ENCODE measurements around the gene AKAP10. TPM values are rescaled to one million over a fixed set of nuclear protein-coding genes. Genes with fewer than 3 reads are reported as not detected.

The AKAP10 gene
- total and polyA plus RNA-seq, 2 of the 8 experiments (the other 6 are each of a cell fraction or from before 2014, with no cell fraction given): 13.3 to 27.0 TPM

- H2BK120ac ChIP-seq (replicated peaks; ENCODE audit: low read depth, low read length): no peak overlapping the region
- no peak overlapping the region; the same call in 1 of the 2 replicates for H2BK5ac ChIP-seq (ENCODE audit: low read depth, low read length)
- CTCF ChIA-PET (ENCODE audit: partially characterized antibody): no interaction called here
- TF ChIP-seq PHF8 (conservative IDR thresholded peaks at IDR 0.05; ENCODE audit: low read depth, low read length): no peak; the same call in 1 of the 2 replicates
- TF ChIP-seq RFX5 (IDR thresholded peaks at IDR 0.05; ENCODE audit: borderline replicate concordance, low read depth, low read length): no peak
- no peak for TF ChIP-seq CREB1 (IDR thresholded peaks at IDR 0.05)
- 0 out of 2 replicates have a peak, but pooled peaks have one; percentile 53 for TF ChIP-seq TBP (IDR thresholded peaks at IDR 0.05; ENCODE audit: low read depth, low read length)
- no peak for TF ChIP-seq JUN (IDR thresholded peaks at IDR 0.05; ENCODE audit: low read depth, low read length)
- peak; percentile 33; the same call in 1 of the 2 replicates for TF ChIP-seq TAF1 (IDR thresholded peaks at IDR 0.05; ENCODE audit: low read depth, low read length)
- TF ChIP-seq EGR1 (IDR thresholded peaks at IDR 0.05; ENCODE audit: borderline replicate concordance, low read depth, low read length): no peak
- no peak for TF ChIP-seq POLR2AphosphoS5 (IDR thresholded peaks at IDR 0.05; ENCODE audit: low read depth, low read length)
- TF ChIP-seq MAFK (IDR thresholded peaks at IDR 0.05; ENCODE audit: low read depth, low read length): no peak
- TF ChIP-seq TEAD4 (IDR thresholded peaks at IDR 0.05; ENCODE audit: low read depth, low read length): no peak
- no peak for TF ChIP-seq CHD2 (IDR thresholded peaks at IDR 0.05; ENCODE audit: low read length)
- TF ChIP-seq POLR2A (IDR thresholded peaks at IDR 0.05; ENCODE audit: control extremely low read depth in 1 of 2, low read depth in 2 of 2, low read length in 2 of 2): no peak; a peak in 1 of 3 replicates
- 0 out of 2 replicates have a peak, but pooled peaks have one; percentile 8 for TF ChIP-seq YY1 (IDR thresholded peaks at IDR 0.05; ENCODE audit: low read depth, low read length)
- no peak for TF ChIP-seq HDAC6 (IDR thresholded peaks at IDR 0.05; ENCODE audit: low read depth, low read length)
- TF ChIP-seq NANOG (IDR thresholded peaks at IDR 0.05; ENCODE audit: insufficient read depth, low read depth, low read length, poor library complexity, severe bottlenecking): no peak
- TF ChIP-seq ASH2L (IDR thresholded peaks at IDR 0.05; ENCODE audit: low read length): no peak
- no peak for TF ChIP-seq NRF1 (IDR thresholded peaks at IDR 0.05; ENCODE audit: low read depth, low read length)
These were observed 110.6 kb downstream of the AKAP10 start for GRCh38 chr17:19867079-19867328.

More at GRCh38 chr17:19867079-19867328, 110.6 kb downstream of the AKAP10 start:
- H3K27ac ChIP-seq (ENCODE audit: low read depth, low read length): no peak overlapping the region
- peaks cover 0 to 3% (median under 1%) of the 10 kb centered on the region in 4 experiments; a peak in 1 of 7 replicates for H3K4me1 ChIP-seq (replicated peaks in 1 of 4; ENCODE audit: control insufficient read depth in 3 of 4, insufficient read depth in 4 of 4, low read length in 3 of 4)
- no peak overlapping the region for H2AK5ac ChIP-seq (ENCODE audit: low read depth, low read length)
- H3K4ac ChIP-seq (replicated peaks; ENCODE audit: insufficient read length, low read depth, low read length): peak overlapping the region; percentile 78
- H3K14ac ChIP-seq (ENCODE audit: insufficient read length): no peak overlapping the region
- FAIRE-seq (no peak), DNase-seq (ENCODE audit: low read depth in 1 of 2, low spot score in 2 of 2) (no peak)
- no peaks in the 10 kb centered on the region for H3K79me2 ChIP-seq (ENCODE audit: control insufficient read depth in 1 of 2, insufficient read depth in 2 of 2, low read length in 2 of 2)
- H3K4me2 ChIP-seq (ENCODE audit: insufficient read depth in 1 of 2, low read depth in 2 of 2, low read length in 2 of 2): peak overlapping the region; percentile 88 to 92
- H3K56ac ChIP-seq (replicated peaks; ENCODE audit: insufficient read length, low read depth, low read length): no peak overlapping the region
- H3K36me3 ChIP-seq (ENCODE audit: control insufficient read depth in 2 of 4, insufficient read depth in 4 of 4, low read length in 3 of 4): no peaks in the 10 kb centered on the region
- H4K8ac ChIP-seq (ENCODE audit: extremely low read depth, insufficient read depth, low read length): peak overlapping the region; percentile 91; the same call in 1 of the 2 replicates
- H3K23ac ChIP-seq (ENCODE audit: insufficient read length): no peak overlapping the region
- H4K5ac ChIP-seq (ENCODE audit: insufficient read length, low read depth, low read length): peak overlapping the region; percentile 50
- H4K20me1 ChIP-seq (replicated peaks in 1 of 2; ENCODE audit: control insufficient read depth in 1 of 2, insufficient read depth in 2 of 2, low read length in 2 of 2): no peaks in the 10 kb centered on the region
- H2BK20ac ChIP-seq (ENCODE audit: low read length): no peak overlapping the region
- H3K27me3 ChIP-seq (replicated peaks in 1 of 4; ENCODE audit: control insufficient read depth in 3 of 4, extremely low read depth in 1 of 4, insufficient read depth in 3 of 4, low read length in 3 of 4): peaks cover 2 to 14% (median 12%) of the 10 kb centered on the region in 4 experiments
- POLR2A ChIA-PET (ENCODE audit: partially characterized antibody): interaction anchor here (1.0 to 2.8 kb wide), 4 partner anchors 10 to 111 kb away, joined by 4 to 11 read pairs (median 6); partner anchors contain the start of gene AKAP10
- no peak overlapping the region for H2BK12ac ChIP-seq (ENCODE audit: low read depth, low read length)
- 2% methylated on average over 21 of the region's 27 CpGs; no CpG with 5 or more reads in 1 of the 2 experiments for WGBS, 2 experiments (ENCODE audit: extremely low coverage in 1 of 2, insufficient coverage in 1 of 2, insufficient read length in 1 of 2, insufficient replicate concordance in 2 of 2, low coverage in 1 of 2, low lambda C conversion rate in 2 of 2, missing lambda C conversion rate in 1 of 2)
- H3K23me2 ChIP-seq (ENCODE audit: low read depth, low read length): peaks cover 15% of the 10 kb centered on the region; the same call in 1 of the 2 replicates
- H3K9me3 ChIP-seq (ENCODE audit: insufficient read depth in 2 of 2, low read depth in 1 of 2, low read length in 1 of 2): no peaks in the 10 kb centered on the region
- H3K79me1 ChIP-seq (ENCODE audit: low read depth, low read length): no peaks in the 10 kb centered on the region
- H4K91ac ChIP-seq (replicated peaks; ENCODE audit: insufficient read length, low read length): no peak overlapping the region
- peak overlapping the region; percentile 59 to 79 (median 72) for H3K4me3 ChIP-seq (ENCODE audit: extremely low read depth in 1 of 4, insufficient read depth in 2 of 4, low read depth in 3 of 4, low read length in 4 of 4)
- no peak overlapping the region for H3K18ac ChIP-seq (ENCODE audit: extremely low read depth, low read length)
- H2BK15ac ChIP-seq (ENCODE audit: low read length): 0 out of 2 replicates have a peak overlapping the region, but pooled peaks have one; percentile 46
- H3K9ac ChIP-seq (replicated peaks in 1 of 4; ENCODE audit: extremely low read depth in 1 of 4, low read depth in 3 of 4, low read length in 3 of 4): peak overlapping the region; percentile 24 to 61 (median 54); a peak in 6 of 7 replicates
- H2AFZ ChIP-seq (ENCODE audit: low read length): peak overlapping the region; percentile 76; the same call in 1 of the 2 replicates

All from H1 (cell line).